WI38 (cell line): ENCODE results near the gene TUNAR.

ENCODE experiments used
- H3K4me3 ChIP-seq: 2 replicates; pipeline ENCODE4 v1.5.1; 2011; ENCODE audit warnings: low read depth, mild to moderate bottlenecking, control low read depth, low read length
- TF ChIP-seq, protein P1 (sequence below): IDR thresholded peaks from 2 replicates; pipeline ENCODE4 v1.5.1; 2012; ENCODE audit warnings: low read depth, mild to moderate bottlenecking, control low read depth, low read length

Gene TUNAR

DNA sequence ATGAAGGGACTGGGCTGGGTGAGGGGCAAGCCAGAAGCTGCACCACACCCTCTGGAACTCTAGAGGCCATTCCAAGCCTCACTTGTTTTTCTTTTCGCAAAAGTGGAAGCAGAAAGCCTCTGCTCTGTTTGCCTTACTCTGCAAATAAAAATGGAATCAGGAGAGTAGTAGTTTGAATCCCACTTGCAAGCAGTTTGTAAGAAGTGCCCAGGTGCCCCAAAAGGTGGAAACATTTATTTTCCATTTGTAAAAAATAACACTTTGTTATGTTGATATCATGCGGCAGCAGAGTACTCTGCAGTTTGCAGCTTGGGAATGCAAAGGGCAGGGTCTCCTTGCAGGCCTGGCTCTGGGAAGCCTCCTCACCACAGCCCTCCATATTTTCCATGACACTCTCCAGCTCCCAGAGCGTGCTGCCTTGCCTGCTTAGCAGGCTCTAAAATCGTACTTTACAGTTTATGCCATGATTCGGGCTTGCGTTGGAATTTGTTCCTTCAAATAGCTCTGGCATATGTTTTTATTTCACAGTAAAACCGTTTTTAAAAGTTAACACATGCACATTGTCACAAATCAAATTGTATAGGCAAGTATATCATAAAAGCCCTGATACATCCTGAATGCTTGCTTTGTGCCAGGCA is 20.0 kb downstream of the TUNAR start:
- TF ChIP-seq, protein P1, sequence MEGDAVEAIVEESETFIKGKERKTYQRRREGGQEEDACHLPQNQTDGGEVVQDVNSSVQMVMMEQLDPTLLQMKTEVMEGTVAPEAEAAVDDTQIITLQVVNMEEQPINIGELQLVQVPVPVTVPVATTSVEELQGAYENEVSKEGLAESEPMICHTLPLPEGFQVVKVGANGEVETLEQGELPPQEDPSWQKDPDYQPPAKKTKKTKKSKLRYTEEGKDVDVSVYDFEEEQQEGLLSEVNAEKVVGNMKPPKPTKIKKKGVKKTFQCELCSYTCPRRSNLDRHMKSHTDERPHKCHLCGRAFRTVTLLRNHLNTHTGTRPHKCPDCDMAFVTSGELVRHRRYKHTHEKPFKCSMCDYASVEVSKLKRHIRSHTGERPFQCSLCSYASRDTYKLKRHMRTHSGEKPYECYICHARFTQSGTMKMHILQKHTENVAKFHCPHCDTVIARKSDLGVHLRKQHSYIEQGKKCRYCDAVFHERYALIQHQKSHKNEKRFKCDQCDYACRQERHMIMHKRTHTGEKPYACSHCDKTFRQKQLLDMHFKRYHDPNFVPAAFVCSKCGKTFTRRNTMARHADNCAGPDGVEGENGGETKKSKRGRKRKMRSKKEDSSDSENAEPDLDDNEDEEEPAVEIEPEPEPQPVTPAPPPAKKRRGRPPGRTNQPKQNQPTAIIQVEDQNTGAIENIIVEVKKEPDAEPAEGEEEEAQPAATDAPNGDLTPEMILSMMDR: no peak
- no peak overlapping the region for H3K4me3 ChIP-seq

DNA sequence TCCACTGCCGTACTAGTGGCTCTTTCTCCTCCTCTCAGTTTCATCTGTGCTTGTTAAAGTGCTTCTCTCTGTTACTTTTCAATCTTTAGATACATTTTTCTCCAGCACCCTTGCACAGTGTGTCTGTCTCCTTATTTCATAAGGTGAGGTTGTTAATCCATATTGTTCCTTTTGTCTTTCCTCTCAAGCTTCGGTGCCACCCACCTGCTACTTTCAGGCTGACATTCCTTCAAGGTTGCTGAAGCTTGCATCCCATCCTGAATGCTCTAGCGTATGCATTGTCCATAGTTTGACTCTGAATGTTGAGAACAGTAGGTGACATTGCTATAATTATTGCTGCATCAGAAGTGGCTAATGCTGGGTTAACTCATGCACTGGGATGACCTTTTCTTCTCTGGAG is 20.6 kb downstream of the TUNAR start:
- TF ChIP-seq, protein P1: no peak
- no peak overlapping the region for H3K4me3 ChIP-seq

DNA sequence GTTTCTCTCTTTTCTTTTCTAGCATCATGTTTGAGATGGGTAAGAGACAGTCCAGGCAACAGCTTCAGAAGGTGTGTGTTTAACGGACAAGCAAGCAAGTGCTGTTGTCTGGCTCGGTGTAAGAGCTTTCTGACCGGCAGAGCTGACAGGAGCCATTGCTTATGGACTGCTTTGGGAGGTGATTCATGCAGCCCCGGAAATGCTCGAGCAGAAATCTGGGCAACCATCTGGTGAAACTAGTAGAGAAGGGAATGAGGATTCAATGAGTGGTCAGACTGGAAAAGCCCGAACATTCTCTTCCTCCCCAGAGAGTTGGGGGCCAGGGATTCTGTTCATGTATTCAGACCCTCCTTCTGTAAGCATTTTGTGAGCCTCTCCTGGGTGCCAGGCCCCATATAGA is 24.4 kb downstream of the TUNAR start:
- TF ChIP-seq, protein P1: no peak
- H3K4me3 ChIP-seq: no peak overlapping the region

DNA sequence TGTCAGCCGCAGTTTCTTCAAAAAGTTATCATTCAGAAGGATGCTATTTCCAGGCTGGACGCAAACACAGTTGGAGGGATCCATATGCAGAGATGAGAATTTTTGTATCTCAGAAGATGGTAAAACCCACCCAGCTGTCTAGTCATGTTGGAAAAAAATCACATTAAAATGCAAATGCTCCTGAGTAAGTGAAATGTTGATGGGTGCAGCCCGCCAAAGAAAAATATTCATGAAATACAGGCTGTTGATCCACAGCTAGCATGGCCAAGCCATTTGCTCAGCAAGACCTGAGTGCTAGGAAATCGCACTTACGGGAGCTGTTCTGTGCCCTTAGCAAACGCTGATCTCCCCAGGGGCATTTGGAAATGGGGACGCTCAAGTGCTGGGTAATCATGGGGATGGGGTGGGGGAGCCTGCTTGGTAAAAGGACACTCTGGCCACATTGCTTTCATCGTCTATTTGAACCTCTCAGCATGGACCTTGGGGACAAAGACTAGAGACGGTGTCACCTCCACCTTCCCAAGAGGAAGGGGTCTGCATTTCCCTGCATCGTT is 25.7 kb downstream of the TUNAR start:
- TF ChIP-seq, protein P1: no peak
- H3K4me3 ChIP-seq: no peak overlapping the region

DNA sequence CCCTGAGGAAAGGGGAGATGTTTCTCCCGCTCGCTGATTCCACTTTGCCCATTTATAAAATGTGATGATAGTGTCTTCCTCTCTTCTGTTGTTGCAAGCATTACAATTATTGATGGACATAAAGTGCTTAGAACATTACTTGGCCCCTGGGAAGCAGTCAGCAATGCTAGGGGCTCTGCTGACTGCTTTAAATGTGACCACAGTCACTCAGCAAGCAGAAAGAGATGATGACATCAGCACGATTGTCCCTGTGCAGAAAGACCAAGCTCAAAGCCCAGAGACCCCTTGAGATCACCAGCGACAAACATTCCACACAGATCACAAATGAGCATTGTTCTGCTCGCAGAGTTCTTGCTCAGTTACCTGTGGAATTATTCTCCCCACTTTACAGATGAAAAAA is 26.5 kb downstream of the TUNAR start:
- H3K4me3 ChIP-seq: no peak overlapping the region
- TF ChIP-seq, protein P1: no peak

DNA sequence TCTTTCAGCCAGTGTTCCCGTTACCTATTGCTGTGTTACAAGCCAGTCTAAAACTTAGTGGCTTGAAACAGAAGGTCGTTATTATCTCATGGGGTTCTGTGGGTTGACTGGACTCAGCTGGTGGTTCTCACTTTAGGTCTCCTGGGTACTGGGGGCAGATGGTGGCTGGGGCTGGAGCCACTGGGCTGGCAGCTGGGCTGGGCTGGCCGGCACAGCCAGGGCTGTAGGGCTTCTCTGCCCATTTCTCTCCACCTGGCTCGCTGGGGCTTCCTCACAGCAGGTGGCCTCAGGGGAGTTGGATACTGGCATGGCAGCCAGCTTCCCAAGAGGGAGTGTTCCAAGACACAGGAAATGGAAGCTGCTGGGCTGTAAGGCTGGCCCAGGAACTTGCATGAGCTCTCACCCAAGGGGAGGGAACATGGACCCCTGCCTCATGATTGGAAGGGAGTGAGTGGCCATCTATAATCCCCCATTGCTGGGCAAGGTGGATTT is 27.0 kb downstream of the TUNAR start:
- TF ChIP-seq, protein P1: no peak
- no peak overlapping the region for H3K4me3 ChIP-seq

DNA sequence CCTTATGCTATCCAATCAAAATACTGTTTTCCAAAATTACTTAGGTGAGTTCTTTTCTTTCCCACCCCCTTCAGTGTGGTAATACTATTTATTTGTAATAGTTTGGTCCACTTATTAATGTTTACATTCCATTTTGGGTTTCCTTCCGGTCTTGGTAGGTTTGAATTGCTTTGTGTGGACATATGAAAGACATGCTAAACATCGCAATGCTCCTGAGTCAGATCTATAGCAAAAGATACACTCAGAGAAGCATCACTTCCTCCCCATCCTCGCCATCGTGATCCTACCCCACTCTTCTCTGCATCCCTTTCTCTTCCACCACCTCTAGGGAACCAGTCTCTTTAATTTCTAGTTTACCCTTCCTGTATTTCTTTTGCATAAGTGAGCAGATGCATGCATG is 30.0 kb downstream of the TUNAR start:
- TF ChIP-seq, protein P1: no peak
- H3K4me3 ChIP-seq: no peak overlapping the region
